Loucy (cell line): ENCODE data around the gene GNA12.

Experiments
- EZH2phosphoT487 ChIP-seq: fragments of 200-600 bp; IDR thresholded peaks from 2 replicates; pipeline ENCODE4 v1.6.1; 2018; ENCODE audit warnings: antibody characterized with exemption, mild to moderate bottlenecking, moderate library complexity, borderline replicate concordance
- TF ChIP-seq, protein P1 (sequence below): fragments of 200-600 bp; sonication (generic); conservative IDR thresholded peaks from 2 replicates; pipeline ENCODE4 v1.5.1; 2014; ENCODE audit warnings: mild to moderate bottlenecking, antibody characterized with exemption, low read length

DNA sequence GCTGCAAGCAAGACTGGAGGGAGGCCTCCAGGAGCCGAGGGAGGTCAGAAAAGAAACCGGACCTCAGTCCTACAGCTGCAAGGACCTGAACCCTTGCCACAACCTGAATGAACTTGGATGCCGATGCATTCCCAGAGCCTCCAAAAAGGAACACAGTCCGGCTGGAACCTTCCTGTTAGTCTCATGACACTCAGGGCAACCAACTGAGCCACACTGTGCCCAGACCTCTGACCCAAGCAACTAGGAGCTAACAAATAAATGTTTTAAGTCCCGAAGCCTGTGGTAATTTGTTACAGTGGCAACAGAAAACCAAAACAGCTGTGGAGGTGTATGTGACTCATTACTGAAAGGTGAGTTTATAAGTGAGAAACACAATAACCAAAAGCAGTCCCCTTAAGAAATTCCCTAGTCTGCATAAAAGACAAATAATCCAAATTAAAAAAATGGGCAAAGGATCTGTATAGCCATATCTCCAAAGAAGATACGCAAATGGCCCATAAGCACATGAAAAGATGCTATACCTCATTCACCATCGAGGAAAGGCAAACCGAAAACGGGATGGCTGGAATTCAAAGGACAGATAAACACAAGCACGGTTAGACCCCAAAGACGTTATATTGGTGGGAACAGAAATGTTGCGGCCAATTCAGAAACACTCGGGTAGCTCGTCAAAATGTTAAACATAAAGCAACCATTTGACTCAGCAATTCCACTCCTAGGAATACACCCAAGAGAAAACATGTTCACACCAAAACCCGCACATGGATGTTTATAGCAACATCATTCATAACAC lies 24.8 kb downstream of the GNA12 start:
- TF ChIP-seq, protein P1, sequence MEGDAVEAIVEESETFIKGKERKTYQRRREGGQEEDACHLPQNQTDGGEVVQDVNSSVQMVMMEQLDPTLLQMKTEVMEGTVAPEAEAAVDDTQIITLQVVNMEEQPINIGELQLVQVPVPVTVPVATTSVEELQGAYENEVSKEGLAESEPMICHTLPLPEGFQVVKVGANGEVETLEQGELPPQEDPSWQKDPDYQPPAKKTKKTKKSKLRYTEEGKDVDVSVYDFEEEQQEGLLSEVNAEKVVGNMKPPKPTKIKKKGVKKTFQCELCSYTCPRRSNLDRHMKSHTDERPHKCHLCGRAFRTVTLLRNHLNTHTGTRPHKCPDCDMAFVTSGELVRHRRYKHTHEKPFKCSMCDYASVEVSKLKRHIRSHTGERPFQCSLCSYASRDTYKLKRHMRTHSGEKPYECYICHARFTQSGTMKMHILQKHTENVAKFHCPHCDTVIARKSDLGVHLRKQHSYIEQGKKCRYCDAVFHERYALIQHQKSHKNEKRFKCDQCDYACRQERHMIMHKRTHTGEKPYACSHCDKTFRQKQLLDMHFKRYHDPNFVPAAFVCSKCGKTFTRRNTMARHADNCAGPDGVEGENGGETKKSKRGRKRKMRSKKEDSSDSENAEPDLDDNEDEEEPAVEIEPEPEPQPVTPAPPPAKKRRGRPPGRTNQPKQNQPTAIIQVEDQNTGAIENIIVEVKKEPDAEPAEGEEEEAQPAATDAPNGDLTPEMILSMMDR: no peak
- TF ChIP-seq EZH2phosphoT487: no peak
